Measurements from ENCODE around the gene WDR20.

WDR20 gene

GRCh38 chr14:102218688-102219087 is 79.0 kb downstream of the WDR20 start:
- DNase-seq (ENCODE audit: low spot score), result no peak

GRCh38 chr14:102219316-102219715 is 79.6 kb downstream of the WDR20 start:
- no peak for DNase-seq (ENCODE audit: low spot score)

GRCh38 chr14:102220031-102220430 is 80.3 kb downstream of the WDR20 start:
- no peak for DNase-seq (ENCODE audit: low spot score)

- DNase-seq (ENCODE audit: low spot score), result no peak
Measured at GRCh38 chr14:102221026-102221425, 81.3 kb downstream of the WDR20 start.

GRCh38 chr14:102222009-102222575 is 82.4 kb downstream of the WDR20 start:
- no peak for DNase-seq (ENCODE audit: low spot score)

GRCh38 chr14:102222751-102223150 is 83.1 kb downstream of the WDR20 start:
- DNase-seq (ENCODE audit: low spot score), result no peak

GRCh38 chr14:102223682-102224081 is 84.0 kb downstream of the WDR20 start:
- no peak for DNase-seq (ENCODE audit: low spot score)

- DNase-seq (ENCODE audit: low spot score), result no peak
Measured at GRCh38 chr14:102225386-102225785, 85.7 kb downstream of the WDR20 start.

GRCh38 chr14:102225936-102226335 is 86.2 kb downstream of the WDR20 start:
- DNase-seq (ENCODE audit: low spot score), result no peak

GRCh38 chr14:102226356-102227125 is 86.8 kb downstream of the WDR20 start:
- no peak for DNase-seq (ENCODE audit: low spot score)

- DNase-seq (ENCODE audit: low spot score), result peak; percentile 7
Measured at GRCh38 chr14:102227184-102227964, 87.7 kb downstream of the WDR20 start.

- DNase-seq (ENCODE audit: low spot score), result no peak
Measured at GRCh38 chr14:102229071-102229738, 89.5 kb downstream of the WDR20 start.

- no peak for DNase-seq (ENCODE audit: low spot score)
Measured at GRCh38 chr14:102229739-102230092, 90.0 kb downstream of the WDR20 start.

- DNase-seq (ENCODE audit: low spot score), result no peak
Measured at GRCh38 chr14:102230481-102231210, 90.9 kb downstream of the WDR20 start.

GRCh38 chr14:102231476-102232347 is 92.0 kb downstream of the WDR20 start:
- DNase-seq (ENCODE audit: low spot score), result no peak

- DNase-seq (ENCODE audit: low spot score), result no peak
Measured at GRCh38 chr14:102232348-102232625, 92.6 kb downstream of the WDR20 start.

- DNase-seq (ENCODE audit: low spot score), result no peak
Measured at GRCh38 chr14:102233081-102233480, 93.4 kb downstream of the WDR20 start.

GRCh38 chr14:102234331-102235264 is 94.9 kb downstream of the WDR20 start:
- no peak for DNase-seq (ENCODE audit: low spot score)

GRCh38 chr14:102235275-102235897 is 95.7 kb downstream of the WDR20 start:
- peak; percentile 73 for DNase-seq (ENCODE audit: low spot score)

Measured in SK-N-DZ (cell line).